Esophagus muscularis mucosa (tissue), 4 donors: Measurements from ENCODE around the gene NR1H3. TPM values are rescaled to one million over a fixed set of nuclear protein-coding genes. Genes with fewer than 3 reads are reported as not detected.

Experiments
- DNase-seq: peaks from one replicate; pipeline ENCODE4 v3.0.0-alpha.2; 2017; ENCODE audit errors: extremely low spot score
- H3K27ac ChIP-seq, 4 donors: fragments of 200-600 bp; sonication (generic); replicated peaks in 1 of 4; 1 replicate in 3 of 4; 2 replicates in 1 of 4; pipeline ENCODE4 v1.5.1; 2016 to 2019; ENCODE audit warnings: mild to moderate bottlenecking in 1 of 4
- H3K27me3 ChIP-seq, 4 donors: fragments of 200-600 bp; sonication (generic); one replicate each; pipeline versions ENCODE4 v1.5.1 to v1.6.0; 2016 to 2019
- H3K36me3 ChIP-seq, 4 donors: fragments of 200-600 bp; sonication (generic); one replicate each; pipeline ENCODE4 v1.5.1; 2016 to 2019
- H3K4me1 ChIP-seq, 4 donors: fragments of 200-600 bp; sonication (generic); one replicate each; pipeline ENCODE4 v1.5.1; 2016 to 2019
- H3K4me3 ChIP-seq, 4 donors: fragments of 200-600 bp; sonication (generic); 1 replicate in 2 of 4; 2 replicates in 2 of 4; pipeline ENCODE4 v1.5.1; 2016 to 2019; ENCODE audit warnings: mild to moderate bottlenecking in 4 of 4, moderate library complexity in 1 of 4
- H3K9me3 ChIP-seq, 4 donors: fragments of 200-600 bp; sonication (generic); 1 replicate in 3 of 4; 2 replicates in 1 of 4; pipeline ENCODE4 v1.5.1; 2016 to 2019
- CTCF ChIP-seq, 3 experiments: fragments of 200-600 bp in 2 of 3; fragments of 450-650 bp in 1 of 3; sonication (generic) in 2 of 3; IDR thresholded peaks; one replicate each; pipeline ENCODE4 v1.5.1; 2017 to 2019; ENCODE audit warnings: antibody characterized with exemption in 3 of 3, mild to moderate bottlenecking in 2 of 3, moderate library complexity in 1 of 3
- EP300 ChIP-seq: sonication (generic); formaldehyde crosslinking; IDR thresholded peaks from one replicate; pipeline ENCODE4 v1.6.1; 2017; ENCODE audit warnings: antibody characterized with exemption
- POLR2A ChIP-seq: fragments of 450-650 bp; IDR thresholded peaks from one replicate; pipeline ENCODE4 v1.6.1; 2017; ENCODE audit warnings: antibody characterized with exemption, moderate library complexity, mild to moderate bottlenecking, low read depth
- POLR2AphosphoS5 ChIP-seq, 2 donors: sonication (generic); formaldehyde crosslinking; IDR thresholded peaks; one replicate each; pipeline ENCODE4 v1.6.1; 2017; ENCODE audit warnings: antibody characterized with exemption in 2 of 2
- WGBS: methylation state at CpG from one replicate; pipeline ENCODE4 v1.1.5; 2018; 5-methylcytosine and 5-hydroxymethylcytosine counted together
- intact Hi-C: fragments of 100-400 bp; cut with DNase I; formaldehyde crosslinking; loops from one replicate; pipeline ENCODE4 v1.15.1; 2023
- total RNA-seq, 4 donors: library from RNA; depleted of rRNA; stranded (reverse); fragments of >200 nt; gene quantifications; one replicate each; pipeline versions ENCODE4 v1.1.0 to v1.2.1, GENCODE V29; 2016

NR1H3 gene
- total RNA-seq, 4 donors from 2014 or later: 14.5 to 26.2 (median 18.1) TPM

- intact Hi-C loops: loop anchor here (2.0 kb wide), 1 partner anchor 31 kb away; no protein-coding TSS in a partner anchor
- H3K27me3 ChIP-seq: no peaks in the 10 kb centered on the region
- H3K4me3 ChIP-seq: peak overlapping the region; percentile 63 to 70 (median 66)
- peak overlapping the region; percentile 95 to 98 (median 96) for H3K27ac ChIP-seq
- 14% methylated on average over 6 of the region's 15 CpGs for WGBS
- H3K4me1 ChIP-seq: peaks cover 34 to 61% (median 50%) of the 10 kb centered on the region in 4 donors
- peaks cover 0 to 29% (median 19%) of the 10 kb centered on the region in 4 donors for H3K36me3 ChIP-seq
- no peaks in the 10 kb centered on the region for H3K9me3 ChIP-seq
- DNase-seq: no peak
- no peak for TF ChIP-seq EP300
- TF ChIP-seq CTCF (IDR thresholded peaks at IDR 0.05): no peak
- no peak for TF ChIP-seq POLR2A
- no peak for TF ChIP-seq POLR2AphosphoS5 (IDR thresholded peaks at IDR 0.05)
Observed at GRCh38 chr11:47215366-47215910, 42.4 kb upstream of the NR1H3 start.

GRCh38 chr11:47216121-47216798 is 41.5 kb upstream of the NR1H3 start:
- intact Hi-C loops: no loop called here
- H3K9me3 ChIP-seq: no peaks in the 10 kb centered on the region
- no peak for DNase-seq
- H3K27me3 ChIP-seq: no peaks in the 10 kb centered on the region
- H3K36me3 ChIP-seq: peaks cover 0 to 37% (median 25%) of the 10 kb centered on the region in 4 donors
- H3K4me3 ChIP-seq: peak overlapping the region; percentile 63 to 70 (median 66)
- peak overlapping the region; percentile 95 to 98 (median 96) for H3K27ac ChIP-seq
- TF ChIP-seq POLR2AphosphoS5 (IDR thresholded peaks at IDR 0.05): peak; percentile 42 to 65
- TF ChIP-seq EP300: no peak
- peaks cover 40 to 67% (median 55%) of the 10 kb centered on the region in 4 donors for H3K4me1 ChIP-seq
- WGBS: 3% methylated on average over 12 of the region's 12 CpGs

GRCh38 chr11:47220401-47220821 is 37.4 kb upstream of the NR1H3 start:
- H3K36me3 ChIP-seq: peaks cover 14 to 78% (median 50%) of the 10 kb centered on the region in 4 donors
- DNase-seq: no peak
- no peaks in the 10 kb centered on the region for H3K9me3 ChIP-seq
- intact Hi-C loops: no loop called here
- H3K27me3 ChIP-seq: no peaks in the 10 kb centered on the region
- TF ChIP-seq POLR2A: no peak
- TF ChIP-seq POLR2AphosphoS5 (IDR thresholded peaks at IDR 0.05): no peak
- no peak for TF ChIP-seq EP300
- TF ChIP-seq CTCF (IDR thresholded peaks at IDR 0.05): no peak
- H3K4me1 ChIP-seq: peaks cover 28 to 54% (median 46%) of the 10 kb centered on the region in 4 donors
- H3K4me3 ChIP-seq: no peak overlapping the region
- WGBS: 81% methylated on average over 1 of the region's 1 CpG
- peak overlapping the region in 2 of 4 donors; percentile 7 to 41 for H3K27ac ChIP-seq

GRCh38 chr11:47222696-47223095 is 35.1 kb upstream of the NR1H3 start:
- H3K27me3 ChIP-seq: no peaks in the 10 kb centered on the region
- H3K36me3 ChIP-seq: peaks cover 26 to 97% (median 63%) of the 10 kb centered on the region in 4 donors
- H3K9me3 ChIP-seq: no peaks in the 10 kb centered on the region
- TF ChIP-seq POLR2A: no peak
- TF ChIP-seq EP300: no peak
- TF ChIP-seq POLR2AphosphoS5 (IDR thresholded peaks at IDR 0.05): no peak
- no peak for TF ChIP-seq CTCF (IDR thresholded peaks at IDR 0.05)
- H3K4me3 ChIP-seq: no peak overlapping the region
- H3K4me1 ChIP-seq: peaks cover 9 to 32% (median 24%) of the 10 kb centered on the region in 4 donors
- 89% methylated on average over 2 of the region's 2 CpGs for WGBS
- no peak overlapping the region for H3K27ac ChIP-seq
- intact Hi-C loops: no loop called here
- DNase-seq: no peak
